Measurements from ENCODE around the gene FKBP1A.

FKBP1A gene

GRCh38 chr20:1336699-1337367, 56.0 kb downstream of the FKBP1A start:
- peak overlapping the region in 1 of 2 donors; percentile 82 for H3K27ac Mint-ChIP-seq
- DNase-seq (no peak), ATAC-seq (replicated peaks) (no peak)
- H3K36me3 Mint-ChIP-seq (ENCODE audit: insufficient read depth): peaks cover 10% of the 10 kb centered on the region
- peaks cover 7 to 12% of the 10 kb centered on the region in 2 donors for H3K4me1 Mint-ChIP-seq (ENCODE audit: low read depth in 2 of 2)
- H3K27me3 Mint-ChIP-seq: no peaks in the 10 kb centered on the region
- H3K4me3 Mint-ChIP-seq: no peak overlapping the region
- H3K9me3 Mint-ChIP-seq: no peaks in the 10 kb centered on the region

- H3K9me3 Mint-ChIP-seq: no peaks in the 10 kb centered on the region
- H3K4me3 Mint-ChIP-seq: no peak overlapping the region
- peaks cover 10 to 14% of the 10 kb centered on the region in 2 donors for H3K4me1 Mint-ChIP-seq (ENCODE audit: low read depth in 2 of 2)
- ATAC-seq (replicated peaks) (no peak), DNase-seq (no peak)
- H3K36me3 Mint-ChIP-seq (ENCODE audit: insufficient read depth): peaks cover 10% of the 10 kb centered on the region
- no peaks in the 10 kb centered on the region for H3K27me3 Mint-ChIP-seq
- peak overlapping the region in 1 of 2 donors; percentile 82 for H3K27ac Mint-ChIP-seq
These were observed 56.7 kb downstream of the FKBP1A start for GRCh38 chr20:1335961-1336698.

DNA sequence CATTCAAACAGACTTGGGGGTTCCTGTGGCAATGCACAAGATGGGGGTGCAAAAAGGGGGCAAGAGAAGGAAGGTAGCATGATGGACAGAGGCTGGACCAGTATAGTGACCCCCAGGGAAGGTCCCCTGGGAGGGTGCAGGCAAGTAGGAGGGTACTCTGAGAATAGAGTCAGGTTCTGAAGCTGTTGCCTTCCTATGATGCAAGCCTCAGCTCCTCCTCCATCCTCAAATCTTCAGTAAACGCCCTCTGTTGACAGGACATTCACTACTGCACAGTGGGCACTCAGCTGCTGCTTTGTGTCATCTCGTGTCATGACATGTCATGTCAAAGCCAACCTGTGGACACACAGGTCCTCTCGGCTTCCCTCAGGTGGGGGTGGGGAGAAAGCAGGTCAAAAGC, 58.1 kb downstream of the FKBP1A start:
- ATAC-seq (replicated peaks) (no peak), DNase-seq (no peak)
- no peaks in the 10 kb centered on the region for H3K9me3 Mint-ChIP-seq
- H3K27ac Mint-ChIP-seq: no peak overlapping the region
- peaks cover 10% of the 10 kb centered on the region for H3K36me3 Mint-ChIP-seq (ENCODE audit: insufficient read depth)
- no peak overlapping the region for H3K4me3 Mint-ChIP-seq
- peaks cover 17 to 19% of the 10 kb centered on the region in 2 donors for H3K4me1 Mint-ChIP-seq (ENCODE audit: low read depth in 2 of 2)
- no peaks in the 10 kb centered on the region for H3K27me3 Mint-ChIP-seq

DNA sequence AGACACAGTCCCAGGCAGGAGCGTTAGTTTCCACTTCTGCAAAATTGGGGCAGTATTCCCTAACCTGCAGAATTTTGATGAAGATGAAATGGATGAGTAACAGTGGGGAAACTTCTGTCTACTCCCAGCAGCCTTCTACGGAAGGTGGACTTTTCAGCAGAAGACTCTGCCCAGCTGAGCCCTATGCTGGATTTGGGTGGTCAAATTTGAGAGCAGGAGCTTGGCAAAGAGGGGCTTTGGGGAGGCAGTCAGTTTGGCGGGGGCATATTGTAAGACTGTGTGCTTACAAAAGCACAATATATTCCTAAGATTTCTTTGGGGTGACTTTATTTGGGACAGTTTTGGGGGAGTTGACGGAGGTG, 58.5 kb downstream of the FKBP1A start:
- no peaks in the 10 kb centered on the region for H3K9me3 Mint-ChIP-seq
- no peak for DNase-seq
- no peaks in the 10 kb centered on the region for H3K27me3 Mint-ChIP-seq
- ATAC-seq (replicated peaks): no peak
- no peak overlapping the region for H3K4me3 Mint-ChIP-seq
- H3K36me3 Mint-ChIP-seq (ENCODE audit: insufficient read depth): peaks cover 10% of the 10 kb centered on the region
- no peak overlapping the region for H3K27ac Mint-ChIP-seq
- H3K4me1 Mint-ChIP-seq (ENCODE audit: low read depth in 2 of 2): peaks cover 20 to 22% of the 10 kb centered on the region in 2 donors

DNA sequence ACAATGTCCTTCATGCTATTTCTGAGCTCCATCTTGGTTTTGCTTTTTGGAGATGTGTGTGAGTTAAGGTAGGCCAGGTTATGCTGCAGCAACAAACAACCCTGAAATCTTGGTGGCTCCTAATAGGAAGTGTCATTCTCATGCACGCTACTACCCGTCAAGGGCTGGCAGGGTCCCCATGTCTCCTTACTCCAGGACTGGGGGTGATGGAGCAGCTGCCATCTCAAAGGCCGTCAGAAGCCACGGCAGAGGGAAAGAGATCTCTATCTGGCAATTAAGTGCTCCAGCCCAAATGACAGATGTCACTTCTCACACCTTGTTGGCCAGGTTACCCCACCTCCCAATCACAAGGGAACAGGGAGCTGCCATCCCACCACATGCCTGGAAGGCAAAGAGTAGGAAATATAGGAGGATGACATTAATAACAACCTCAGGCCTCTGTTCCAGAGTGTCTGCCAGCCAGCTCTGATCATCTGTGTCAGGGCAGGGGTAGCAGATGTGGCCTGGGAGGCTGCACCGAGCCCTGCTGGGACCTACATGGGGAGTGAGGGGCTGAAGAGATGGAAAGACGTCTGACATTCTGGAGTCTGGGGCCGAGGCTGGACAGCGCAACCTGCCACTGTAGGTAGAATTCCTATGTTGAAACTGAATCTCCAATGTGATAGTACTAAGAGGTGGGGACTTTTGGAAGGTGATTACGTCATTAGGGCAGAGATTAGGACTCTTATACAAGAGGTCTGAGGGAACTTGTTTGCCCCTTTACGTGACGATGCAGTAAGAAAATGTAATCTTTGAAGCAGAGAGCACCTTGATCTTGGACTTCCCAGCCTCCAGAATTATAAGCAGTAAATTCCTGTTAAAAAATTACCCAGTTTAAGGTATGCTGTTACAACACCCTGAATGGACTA, 59.1 kb downstream of the FKBP1A start:
- DNase-seq: no peak
- H3K4me1 Mint-ChIP-seq (ENCODE audit: low read depth in 2 of 2): peaks cover 20 to 22% of the 10 kb centered on the region in 2 donors
- no peak overlapping the region for H3K4me3 Mint-ChIP-seq

GRCh38 chr20:1332749-1333300, 60.0 kb downstream of the FKBP1A start:
- H3K36me3 Mint-ChIP-seq (ENCODE audit: insufficient read depth): peaks cover 6% of the 10 kb centered on the region
- H3K4me1 Mint-ChIP-seq (ENCODE audit: low read depth in 2 of 2): peaks cover 23 to 26% of the 10 kb centered on the region in 2 donors
- DNase-seq (no peak), ATAC-seq (replicated peaks) (no peak)
- H3K9me3 Mint-ChIP-seq: no peaks in the 10 kb centered on the region
- H3K27ac Mint-ChIP-seq: no peak overlapping the region
- no peak overlapping the region for H3K4me3 Mint-ChIP-seq
- no peaks in the 10 kb centered on the region for H3K27me3 Mint-ChIP-seq

More for the DNA sequence above, 59.1 kb downstream of the FKBP1A start:
- Mint-ChIP-seq H3K9me3 (no peaks in the 10 kb centered on the region), H3K27me3 (no peaks in the 10 kb centered on the region), H3K36me3 (ENCODE audit: insufficient read depth) (peaks cover 10% of the 10 kb centered on the region), H3K27ac (no peak overlapping the region)
- no peak for ATAC-seq (replicated peaks)

GRCh38 chr20:1331801-1332453, 60.9 kb downstream of the FKBP1A start:
- Mint-ChIP-seq H3K36me3 (ENCODE audit: insufficient read depth) (peaks cover 6% of the 10 kb centered on the region), H3K27ac (peak overlapping the region; percentile 50 to 92), H3K4me1 (ENCODE audit: low read depth in 2 of 2) (peaks cover 29 to 34% of the 10 kb centered on the region in 2 donors), H3K4me3 (no peak overlapping the region), H3K27me3 (no peaks in the 10 kb centered on the region), H3K9me3 (no peaks in the 10 kb centered on the region)
- ATAC-seq (replicated peaks) (no peak), DNase-seq (no peak)

DNA sequence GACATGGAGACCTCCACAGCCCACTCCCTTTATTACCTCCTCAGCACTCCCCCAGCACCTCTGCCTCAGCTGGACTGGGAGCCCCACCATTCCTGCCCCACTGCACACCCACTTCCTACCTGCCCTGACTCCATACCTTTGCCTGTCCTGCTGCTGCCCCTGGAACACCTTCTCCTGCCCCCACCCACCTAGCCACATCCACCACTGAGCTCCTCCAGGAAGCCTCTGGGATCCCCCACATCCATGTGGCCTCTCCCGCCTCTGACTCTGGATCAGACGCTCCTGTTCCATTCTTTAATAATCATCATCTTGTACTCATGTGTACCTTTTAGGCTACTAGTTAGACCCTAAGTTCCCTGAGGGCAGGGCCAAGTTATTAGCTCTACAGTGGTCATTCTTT, 61.8 kb downstream of the FKBP1A start:
- Mint-ChIP-seq H3K4me1 (ENCODE audit: low read depth in 2 of 2) (peaks cover 24 to 29% of the 10 kb centered on the region in 2 donors), H3K36me3 (ENCODE audit: insufficient read depth) (peaks cover 6% of the 10 kb centered on the region), H3K27me3 (no peaks in the 10 kb centered on the region), H3K9me3 (no peaks in the 10 kb centered on the region), H3K27ac (peak overlapping the region; percentile 50 to 92), H3K4me3 (no peak overlapping the region)
- DNase-seq (no peak), ATAC-seq (replicated peaks) (no peak)

DNA sequence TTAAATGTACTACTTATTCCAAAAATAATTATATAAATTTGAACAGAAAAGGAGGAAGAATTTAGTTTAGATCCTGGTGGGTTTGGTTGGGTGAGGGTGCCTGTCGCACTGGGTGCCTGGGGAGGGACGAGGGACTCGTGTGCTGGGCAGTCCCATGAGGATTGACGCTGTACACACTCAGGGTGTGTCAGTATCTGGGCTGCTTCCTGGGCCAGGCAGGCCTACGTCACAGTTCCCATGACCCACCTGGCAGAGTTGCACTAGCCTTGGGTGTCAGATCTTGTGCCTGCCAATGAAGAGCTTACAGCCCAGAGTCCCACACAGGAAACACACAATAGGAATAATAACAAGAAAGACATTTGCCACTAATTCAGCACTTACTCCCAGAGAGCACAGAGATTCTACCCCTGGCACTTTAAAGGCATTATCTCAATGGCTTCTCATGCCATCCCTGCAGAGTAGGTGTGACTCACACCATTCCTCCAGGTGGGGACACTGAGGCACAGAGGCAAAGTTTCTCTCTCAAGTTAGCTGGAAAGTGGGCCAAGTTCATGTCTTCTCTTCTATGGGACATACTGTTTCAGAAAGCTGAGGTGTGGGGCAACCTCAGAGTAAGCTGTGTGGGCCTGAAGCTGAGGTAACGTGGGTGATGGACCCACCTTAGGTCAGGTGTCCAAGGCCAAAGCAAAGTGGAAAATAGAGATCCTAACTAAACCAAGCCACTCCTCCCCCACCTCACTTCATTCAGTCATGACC, 62.6 kb downstream of the FKBP1A start:
- Mint-ChIP-seq H3K4me1 (ENCODE audit: low read depth in 2 of 2) (peaks cover 24 to 29% of the 10 kb centered on the region in 2 donors), H3K36me3 (ENCODE audit: insufficient read depth) (peaks cover 6% of the 10 kb centered on the region), H3K4me3 (no peak overlapping the region), H3K27me3 (no peaks in the 10 kb centered on the region), H3K9me3 (no peaks in the 10 kb centered on the region), H3K27ac (peak overlapping the region; percentile 50 to 92)
- no peak for ATAC-seq (replicated peaks)
- DNase-seq: no peak

- no peaks in the 10 kb centered on the region for H3K27me3 Mint-ChIP-seq
- no peaks in the 10 kb centered on the region for H3K9me3 Mint-ChIP-seq
- H3K36me3 Mint-ChIP-seq (ENCODE audit: insufficient read depth): peaks cover 6% of the 10 kb centered on the region
- no peak within 1 kb of the TSS for H3K4me3 Mint-ChIP-seq
- peak within 1 kb of the TSS; percentile 47 to 92 for H3K27ac Mint-ChIP-seq
- H3K4me1 Mint-ChIP-seq (ENCODE audit: low read depth in 2 of 2): peaks cover 24 to 29% of the 10 kb centered on the region in 2 donors
- no peak for DNase-seq
- no peak for ATAC-seq (replicated peaks)
These were observed 64.0 kb downstream of the FKBP1A start, which contains the start of gene SDCBP2 for GRCh38 chr20:1328680-1329330. Gene SDCBP2, minus strand, starts transcription at chr20:1329139. Its CDS starts 8,723 bp downstream, at chr20:1320416.

DNA sequence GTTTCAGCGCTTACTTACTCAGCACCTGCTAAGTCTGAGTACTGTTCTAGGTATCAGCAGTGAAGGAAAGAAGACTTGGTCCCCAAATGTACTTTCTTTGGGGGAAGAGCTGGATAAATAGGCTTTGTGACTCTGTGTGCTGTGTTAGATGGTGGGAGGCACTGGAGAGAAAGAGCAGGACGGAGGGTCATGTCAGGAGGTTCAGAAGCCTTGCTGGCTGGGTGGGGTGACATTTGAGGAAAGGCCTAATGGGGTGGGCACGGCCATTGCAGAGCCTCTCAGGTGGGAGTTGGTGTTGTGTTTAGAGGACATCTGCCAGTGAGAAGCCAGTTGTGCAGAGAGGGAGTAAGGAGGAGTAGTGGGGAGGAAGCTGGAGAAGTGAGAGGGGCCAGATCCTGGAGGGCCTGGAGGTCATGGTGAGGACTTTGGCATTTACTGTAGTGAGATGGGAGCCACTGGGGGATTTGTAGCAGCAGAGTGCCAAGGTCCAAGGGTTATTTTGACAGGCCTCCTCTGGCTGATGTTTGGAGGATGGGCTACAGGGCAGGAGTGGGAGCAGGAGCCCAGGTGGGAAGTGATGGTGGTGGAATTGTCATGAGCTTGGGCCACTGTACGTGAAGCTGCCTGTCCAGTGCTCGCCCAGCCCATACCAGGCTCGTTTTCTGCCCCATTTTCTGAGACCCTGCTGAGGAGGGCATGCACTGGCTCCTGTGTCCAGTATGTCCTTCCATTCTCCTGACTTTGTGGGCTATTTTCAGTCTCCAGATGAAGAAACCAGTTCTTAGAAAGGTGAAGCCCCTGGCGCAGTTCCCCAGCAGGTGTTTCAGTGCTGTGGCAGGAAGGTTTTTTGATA, 64.8 kb downstream of the FKBP1A start:
- no peak for ATAC-seq (replicated peaks)
- no peak for DNase-seq
- H3K36me3 Mint-ChIP-seq (ENCODE audit: insufficient read depth): peaks cover 6% of the 10 kb centered on the region
- no peak overlapping the region for H3K27ac Mint-ChIP-seq
- H3K9me3 Mint-ChIP-seq: no peaks in the 10 kb centered on the region
- no peaks in the 10 kb centered on the region for H3K27me3 Mint-ChIP-seq
- H3K4me1 Mint-ChIP-seq (ENCODE audit: low read depth in 2 of 2): peaks cover 24 to 29% of the 10 kb centered on the region in 2 donors
- H3K4me3 Mint-ChIP-seq: no peak overlapping the region

Data from effector memory CD8-positive, alpha-beta T cell (primary cell).